Measurements from ENCODE around the gene HSD17B12.

HSD17B12 gene

GRCh38 chr11:43806976-43807375, 126.4 kb downstream of the HSD17B12 start:
- DNase-seq (ENCODE audit: low read depth): no peak

DNA sequence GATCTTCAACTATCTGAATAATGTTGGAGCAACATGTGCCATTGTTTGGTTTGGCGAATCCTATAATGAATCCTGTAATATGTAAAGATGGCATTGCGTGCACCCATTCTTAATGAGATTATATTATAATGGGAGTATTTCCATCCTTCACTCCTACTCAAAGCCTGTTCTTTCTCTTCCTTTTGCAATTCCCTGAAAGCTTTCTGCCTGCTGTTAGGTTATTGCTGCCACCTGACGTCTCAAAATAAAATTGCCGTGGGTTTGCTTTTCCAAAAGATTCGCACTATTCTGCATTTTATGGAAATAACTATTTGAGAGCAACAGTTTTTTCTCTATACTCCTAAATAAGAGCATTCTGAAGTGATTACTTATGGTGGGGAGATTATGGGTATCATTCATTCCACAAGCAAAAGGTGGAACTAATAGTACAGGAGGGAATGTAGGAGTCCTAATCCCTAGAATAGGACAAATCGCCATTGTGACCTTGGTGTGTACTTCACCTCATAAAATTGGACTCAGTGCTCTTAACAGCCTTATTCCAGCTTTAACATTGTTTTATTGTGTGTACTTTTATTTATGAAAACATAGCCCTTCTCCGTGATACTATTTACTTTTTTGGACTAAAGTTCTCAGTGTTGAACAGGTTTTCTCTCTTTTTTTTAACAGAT, 130.5 kb downstream of the HSD17B12 start:
- DNase-seq (ENCODE audit: low read depth): no peak

DNA sequence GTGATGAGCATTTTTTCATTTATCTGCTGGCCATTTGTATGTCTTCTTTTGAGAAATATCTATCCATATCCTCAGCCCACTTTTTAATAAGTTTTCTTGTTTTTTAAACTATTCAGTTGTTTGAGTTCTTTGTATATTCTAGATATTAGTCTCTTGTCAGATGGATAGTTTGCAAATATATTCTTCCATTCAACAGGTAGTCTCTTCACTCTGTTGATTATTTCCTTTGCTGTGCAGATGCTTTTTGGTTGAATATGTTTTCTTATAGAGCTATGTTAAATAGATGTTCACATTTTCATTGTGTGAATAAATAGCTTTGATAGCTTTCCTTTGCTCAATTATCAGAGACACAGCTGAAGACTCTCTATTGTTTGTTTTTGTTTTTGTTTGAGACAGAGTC, 131.9 kb downstream of the HSD17B12 start:
- no peak for DNase-seq (ENCODE audit: low read depth)

- no peak for DNase-seq (ENCODE audit: low read depth)
These were observed 137.7 kb downstream of the HSD17B12 start for GRCh38 chr11:43818220-43818619.

DNA sequence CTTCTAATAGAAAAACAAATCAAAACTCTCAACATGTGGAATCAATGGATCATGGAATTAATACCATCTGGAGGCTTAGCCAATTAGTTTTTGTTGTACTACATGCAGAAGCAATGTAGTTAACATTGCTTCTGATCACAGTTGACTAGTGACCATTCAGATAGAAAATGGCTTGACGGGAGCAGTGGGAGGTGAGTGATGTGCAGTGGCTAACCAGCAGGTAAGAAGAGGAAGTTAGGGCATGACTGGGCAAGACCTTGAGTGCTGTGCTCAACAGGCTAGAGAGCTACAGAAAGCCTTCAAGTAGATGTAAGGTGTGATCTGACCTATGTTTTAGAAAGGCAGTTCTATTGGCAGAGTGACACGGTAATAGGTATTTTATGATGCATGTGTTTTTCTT, 139.4 kb downstream of the HSD17B12 start:
- no peak for DNase-seq (ENCODE audit: low read depth)

DNA sequence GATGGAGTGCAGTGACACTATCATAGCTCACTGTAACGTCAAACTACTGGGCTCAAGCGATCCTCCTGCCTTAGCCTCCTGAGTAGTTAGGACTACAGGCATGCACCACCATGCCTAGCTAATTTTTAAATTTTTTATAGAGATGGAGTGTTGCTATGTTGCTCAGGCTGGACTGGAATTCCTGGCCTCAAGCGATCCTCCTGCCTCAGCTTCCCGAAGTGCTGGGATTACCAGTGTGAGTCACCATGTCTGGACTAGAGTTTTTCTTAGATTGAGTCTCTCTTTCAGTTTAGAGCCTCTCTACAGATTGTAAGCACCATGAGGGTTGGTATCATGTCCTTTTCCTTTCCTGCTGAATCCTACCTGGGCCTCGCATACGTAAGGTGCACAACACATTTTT, 142.8 kb downstream of the HSD17B12 start:
- no peak for DNase-seq (ENCODE audit: low read depth)

DNA sequence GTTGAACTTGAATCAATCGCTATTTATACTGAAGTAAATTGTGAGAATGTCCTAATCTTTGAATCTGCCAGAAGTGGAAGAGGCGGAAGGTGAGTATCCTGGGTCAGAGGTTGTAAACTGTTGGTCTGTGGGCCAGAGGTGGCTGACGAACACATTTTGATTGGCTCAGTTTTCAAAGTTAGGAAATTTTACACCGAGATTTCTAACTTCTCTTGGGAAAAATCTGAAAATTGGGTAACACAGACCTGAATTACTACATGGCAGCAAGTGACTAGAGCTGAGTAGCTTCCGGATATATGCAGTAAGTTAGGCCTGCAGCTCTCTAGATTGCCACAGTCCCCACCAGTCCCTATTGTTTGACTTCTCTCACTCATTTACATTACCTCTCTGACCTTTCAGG, 143.3 kb downstream of the HSD17B12 start:
- DNase-seq (ENCODE audit: low read depth): no peak

DNA sequence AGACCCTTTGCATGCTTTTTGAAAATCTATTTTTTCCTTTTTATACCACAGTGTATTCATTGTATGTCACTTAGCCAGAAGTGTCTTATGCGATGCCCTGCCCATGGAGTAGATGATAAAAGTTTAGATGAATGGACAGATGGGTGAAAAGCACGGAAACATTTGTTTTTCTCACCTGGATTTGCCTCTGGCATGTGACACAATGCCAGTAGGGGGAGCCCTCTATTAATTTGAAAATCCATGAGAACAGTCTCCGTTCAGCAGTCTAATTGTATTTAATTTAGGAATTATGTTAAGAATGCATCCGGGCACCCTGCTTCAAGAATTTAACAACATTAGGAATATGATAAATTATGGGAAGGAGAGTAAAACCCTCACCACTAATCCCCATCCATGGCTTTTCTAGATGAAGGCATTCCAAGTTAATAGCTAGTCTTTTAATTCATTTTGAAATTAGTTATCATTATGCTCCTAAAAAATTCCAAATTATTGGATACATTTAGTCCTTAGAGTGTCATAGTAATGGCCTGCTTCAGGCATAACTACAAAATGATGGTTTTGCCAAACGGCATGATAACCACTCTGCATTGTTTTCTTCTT, 144.8 kb downstream of the HSD17B12 start:
- no peak for DNase-seq (ENCODE audit: low read depth)

DNA sequence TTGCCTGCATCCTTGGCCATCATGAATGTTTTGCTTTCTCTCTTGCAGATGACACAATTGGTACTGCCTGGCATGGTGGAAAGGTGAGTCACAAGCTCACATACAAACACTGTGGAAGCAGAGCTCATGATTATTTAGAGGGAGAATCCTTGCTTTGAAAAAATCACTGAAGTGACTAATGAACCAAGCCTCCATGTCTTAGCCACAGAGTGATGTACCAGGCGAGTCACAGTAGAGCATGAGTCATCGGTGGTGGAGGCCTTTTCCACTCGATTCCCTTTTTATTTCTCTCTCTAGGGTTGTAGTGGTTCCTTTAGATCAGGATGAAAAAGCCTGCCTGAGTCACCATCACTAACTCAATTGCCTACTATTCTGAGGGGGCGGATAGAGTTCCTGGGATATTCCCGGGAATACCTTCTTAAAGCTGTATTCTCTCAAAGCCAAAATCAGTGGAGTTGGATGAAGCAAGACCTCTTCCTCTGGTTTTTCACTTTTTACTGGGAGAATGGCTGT, 150.4 kb downstream of the HSD17B12 start:
- DNase-seq (ENCODE audit: low read depth): no peak

- no peak for DNase-seq (ENCODE audit: low read depth)
These were observed 152.0 kb downstream of the HSD17B12 start for GRCh38 chr11:43832536-43832935.

GRCh38 chr11:43833657-43834073, 153.1 kb downstream of the HSD17B12 start:
- DNase-seq (ENCODE audit: low read depth): no peak

DNA sequence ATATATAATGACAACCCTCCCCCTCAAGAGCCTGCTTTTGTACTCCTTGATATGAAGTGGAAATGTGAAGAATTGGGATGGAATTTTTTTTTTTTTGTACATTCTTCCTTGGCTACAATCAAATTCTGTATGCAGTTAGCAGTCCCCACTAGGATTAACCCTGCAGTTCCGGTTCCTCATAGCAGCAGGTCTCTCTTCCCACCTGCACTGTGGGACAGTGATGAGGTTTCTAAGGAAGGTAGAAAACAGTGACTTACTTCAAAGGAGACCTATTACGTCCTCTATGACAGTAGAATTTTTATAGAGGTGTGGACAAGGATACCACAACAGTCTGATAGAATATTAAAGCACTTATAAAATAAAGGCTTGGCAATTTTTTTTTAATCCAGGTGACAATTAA, 153.7 kb downstream of the HSD17B12 start:
- no peak for DNase-seq (ENCODE audit: low read depth)

DNA sequence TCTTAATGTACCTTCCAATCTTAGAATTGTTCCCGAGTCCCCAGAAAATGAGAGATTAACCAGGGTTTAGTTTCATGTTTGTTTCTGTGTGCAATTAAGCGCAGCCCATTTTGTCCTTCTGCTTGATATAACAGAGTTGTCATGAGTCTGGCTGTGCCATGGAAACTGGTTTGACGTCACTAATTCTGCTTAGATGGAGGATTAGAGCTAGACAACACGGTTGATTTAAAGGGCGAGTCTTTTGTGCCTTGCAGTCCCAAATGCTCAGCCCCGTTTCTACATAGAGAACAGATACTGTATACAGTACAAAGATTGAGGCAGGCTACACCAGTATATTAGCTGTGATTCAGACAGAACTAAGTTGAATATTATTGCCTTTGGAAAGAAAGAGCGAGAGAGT, 154.6 kb downstream of the HSD17B12 start:
- no peak for DNase-seq (ENCODE audit: low read depth)

DNA sequence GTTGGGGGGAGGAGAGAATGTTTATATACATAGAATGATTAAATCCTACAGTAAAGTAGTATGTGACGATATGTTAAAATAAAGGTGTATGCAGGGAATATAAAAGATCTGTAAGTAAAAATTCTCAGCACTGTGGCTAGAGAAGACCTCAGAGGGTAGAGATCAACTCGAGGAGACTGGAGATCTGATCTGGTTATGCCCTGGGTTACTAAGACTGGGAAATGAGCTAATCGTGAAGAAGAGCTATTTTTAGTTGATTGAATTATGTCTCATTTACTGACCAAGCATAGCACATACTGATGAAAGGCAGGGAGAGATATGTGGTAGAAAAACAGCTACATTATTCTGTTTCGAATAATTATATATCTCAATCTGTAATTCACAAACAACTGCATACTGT, 157.3 kb downstream of the HSD17B12 start:
- no peak for DNase-seq (ENCODE audit: low read depth)

GRCh38 chr11:43842021-43842420, 161.5 kb downstream of the HSD17B12 start:
- DNase-seq (ENCODE audit: low read depth): no peak

DNA sequence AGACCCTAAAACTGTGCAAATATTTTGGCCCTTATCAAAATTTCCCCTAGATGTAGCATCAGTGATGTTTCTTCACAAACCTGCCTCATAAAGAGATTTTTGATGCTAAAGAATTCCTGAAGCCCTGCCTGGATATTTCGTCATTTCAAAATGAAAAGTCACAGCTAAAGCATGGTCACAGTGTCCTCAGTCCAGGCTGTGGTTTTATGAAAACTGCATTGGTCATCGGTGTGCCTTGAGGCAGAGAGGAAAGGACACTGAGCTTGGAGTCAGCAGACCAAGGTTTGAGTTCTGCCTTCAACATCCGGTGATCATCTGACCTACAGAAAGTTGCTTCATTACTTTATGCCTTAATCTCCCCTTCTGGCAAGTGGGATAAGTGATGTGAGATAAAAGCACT, 165.3 kb downstream of the HSD17B12 start:
- DNase-seq (ENCODE audit: low read depth): no peak

DNA sequence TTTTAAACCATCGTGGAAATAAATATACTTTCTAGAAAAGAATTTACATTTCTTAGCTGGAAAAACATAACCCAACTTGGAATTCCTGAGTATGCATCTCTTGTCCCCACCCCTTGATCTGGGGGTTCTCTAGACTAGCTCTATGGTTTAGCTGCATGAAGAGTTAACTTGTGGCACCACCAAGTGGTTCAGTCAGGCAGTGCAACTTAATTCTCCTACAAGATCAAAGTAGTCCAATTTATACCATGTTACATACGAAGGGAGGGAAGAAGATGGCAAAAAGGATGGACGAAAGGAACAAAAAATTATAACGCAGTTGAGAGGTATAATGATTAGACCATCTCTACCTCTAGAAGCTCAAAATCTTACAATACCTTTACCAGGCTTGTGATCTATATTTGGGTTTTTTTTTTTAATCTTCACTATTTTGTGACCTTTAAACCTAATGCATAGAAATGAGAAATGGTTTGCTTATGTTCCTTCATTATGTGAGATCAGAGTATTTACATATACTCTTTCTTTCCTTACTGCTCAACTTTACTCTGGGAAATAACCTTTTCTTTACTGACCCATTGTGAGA, 171.6 kb downstream of the HSD17B12 start:
- peak; percentile 4 for DNase-seq (ENCODE audit: low read depth)

DNA sequence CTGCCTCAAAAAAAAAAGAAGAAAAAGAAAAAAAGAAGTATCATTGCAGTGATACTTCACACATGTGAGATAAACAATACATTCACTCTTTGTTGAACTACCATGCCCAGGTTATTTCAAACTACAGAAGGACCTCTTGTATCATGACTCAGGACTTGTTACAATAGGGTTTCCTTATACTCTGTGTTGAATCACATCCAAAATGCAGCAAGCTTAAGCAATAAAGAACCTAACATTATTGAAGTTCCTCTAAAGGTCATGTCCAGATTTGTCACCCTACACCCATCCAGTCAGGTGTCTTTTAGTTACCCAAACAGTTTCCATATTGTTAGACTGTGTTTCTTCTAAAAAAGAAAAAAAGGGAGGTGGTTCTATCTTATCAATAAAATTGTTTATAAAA, 173.2 kb downstream of the HSD17B12 start:
- DNase-seq (ENCODE audit: low read depth): no peak

DNA sequence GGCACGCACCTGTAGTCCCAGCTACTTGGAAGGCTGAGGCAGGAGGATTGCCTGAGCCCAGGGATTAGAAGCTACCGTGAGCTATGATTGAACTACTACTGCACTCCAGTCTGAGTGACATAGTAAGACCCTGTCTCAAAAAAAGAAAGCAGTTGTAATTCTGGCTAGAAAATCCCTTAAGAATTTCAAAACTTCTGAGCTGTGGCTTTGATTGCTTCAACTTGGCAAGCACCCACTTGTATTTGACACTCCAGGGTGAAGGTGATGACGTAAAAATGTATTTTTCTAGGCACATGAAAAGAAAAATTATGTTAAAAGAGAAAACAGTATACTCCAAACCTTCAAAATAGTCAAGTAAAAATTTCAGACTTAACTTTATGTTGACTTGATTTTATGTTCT, 176.5 kb downstream of the HSD17B12 start:
- no peak for DNase-seq (ENCODE audit: low read depth)

- no peak for DNase-seq (ENCODE audit: low read depth)
These were observed 180.6 kb downstream of the HSD17B12 start for GRCh38 chr11:43861141-43861540.

GRCh38 chr11:43866520-43866919, 186.0 kb downstream of the HSD17B12 start:
- DNase-seq (ENCODE audit: low read depth): no peak

GRCh38 chr11:43866969-43867368, 186.4 kb downstream of the HSD17B12 start:
- no peak for DNase-seq (ENCODE audit: low read depth)

GRCh38 chr11:43868852-43869567, 188.5 kb downstream of the HSD17B12 start:
- no peak for DNase-seq (ENCODE audit: low read depth)

Measured in activated T-helper 1 cell treated with Interleukin-2 at 50 U/mL for 16 hours (primary cell).